ENCODE measurements around the gene ATXN10. TPM values are rescaled to one million over a fixed set of nuclear protein-coding genes. Genes with fewer than 3 reads are reported as not detected.

The ATXN10 gene
- total and polyA plus RNA-seq, 2 of the 13 experiments (the other 11 are each of a cell fraction or from before 2014, with no cell fraction given), result 60.1 to 194 TPM

DNA sequence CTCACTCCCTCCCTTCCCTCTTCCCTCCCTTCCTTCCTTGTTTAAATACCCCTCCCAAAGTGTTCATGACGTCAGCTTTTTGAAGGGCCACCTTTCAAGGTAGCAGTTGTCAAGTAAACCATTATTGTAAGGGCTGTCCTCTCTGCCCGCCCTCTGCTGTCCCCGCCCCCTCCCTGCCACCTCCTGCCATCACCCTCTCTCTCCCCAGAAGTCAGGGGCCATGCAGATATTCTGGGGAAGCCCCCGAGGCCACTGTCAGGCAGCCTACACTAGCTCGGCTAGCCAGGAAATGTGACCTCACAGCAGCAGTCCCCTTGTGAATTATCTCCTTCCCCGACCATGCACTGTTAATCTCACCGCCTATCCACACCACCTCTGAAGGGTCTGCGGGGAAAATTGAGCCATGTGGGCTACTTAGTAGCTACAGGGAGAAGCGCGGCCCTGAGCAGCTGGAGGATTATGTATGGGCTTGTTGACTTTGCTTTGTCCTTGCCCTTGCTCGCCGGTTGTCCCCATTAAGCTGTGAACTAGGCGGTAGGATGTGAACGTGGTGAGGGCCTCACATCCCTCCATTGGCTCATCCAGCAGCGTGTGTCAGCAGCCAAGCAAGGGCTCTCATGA, 42.1 kb upstream of the ATXN10 start (continued):
- TF ChIP-seq ZNF776 (CRISPR knock-in tag; IDR thresholded peaks at IDR 0.05) (no peak), IKZF1 (IDR thresholded peaks at IDR 0.05) (no peak), MIXL1 (CRISPR knock-in tag; IDR thresholded peaks at IDR 0.05) (no peak), ZNF709 (CRISPR knock-in tag; IDR thresholded peaks at IDR 0.05) (no peak), ZNF713 (CRISPR knock-in tag; IDR thresholded peaks at IDR 0.05) (no peak), ZNF839 (CRISPR knock-in tag; IDR thresholded peaks at IDR 0.05; ENCODE audit: borderline replicate concordance) (no peak), HOXA3 (CRISPR knock-in tag; IDR thresholded peaks at IDR 0.05) (peak; percentile 79), RARA (CRISPR knock-in tag; IDR thresholded peaks at IDR 0.05) (peak; percentile 94), NONO (IDR thresholded peaks at IDR 0.05) (no peak), NONO (CRISPR knock-in tag; conservative IDR thresholded peaks at IDR 0.05) (0 out of 2 replicates have a peak, but pooled peaks have one; percentile 38), ZNF256 (CRISPR knock-in tag; conservative IDR thresholded peaks at IDR 0.05) (no peak)
- TF ChIP-seq, protein P1, sequence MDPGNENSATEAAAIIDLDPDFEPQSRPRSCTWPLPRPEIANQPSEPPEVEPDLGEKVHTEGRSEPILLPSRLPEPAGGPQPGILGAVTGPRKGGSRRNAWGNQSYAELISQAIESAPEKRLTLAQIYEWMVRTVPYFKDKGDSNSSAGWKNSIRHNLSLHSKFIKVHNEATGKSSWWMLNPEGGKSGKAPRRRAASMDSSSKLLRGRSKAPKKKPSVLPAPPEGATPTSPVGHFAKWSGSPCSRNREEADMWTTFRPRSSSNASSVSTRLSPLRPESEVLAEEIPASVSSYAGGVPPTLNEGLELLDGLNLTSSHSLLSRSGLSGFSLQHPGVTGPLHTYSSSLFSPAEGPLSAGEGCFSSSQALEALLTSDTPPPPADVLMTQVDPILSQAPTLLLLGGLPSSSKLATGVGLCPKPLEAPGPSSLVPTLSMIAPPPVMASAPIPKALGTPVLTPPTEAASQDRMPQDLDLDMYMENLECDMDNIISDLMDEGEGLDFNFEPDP (CRISPR knock-in tag; conservative IDR thresholded peaks at IDR 0.05), result no peak
- TF ChIP-seq, protein P2, sequence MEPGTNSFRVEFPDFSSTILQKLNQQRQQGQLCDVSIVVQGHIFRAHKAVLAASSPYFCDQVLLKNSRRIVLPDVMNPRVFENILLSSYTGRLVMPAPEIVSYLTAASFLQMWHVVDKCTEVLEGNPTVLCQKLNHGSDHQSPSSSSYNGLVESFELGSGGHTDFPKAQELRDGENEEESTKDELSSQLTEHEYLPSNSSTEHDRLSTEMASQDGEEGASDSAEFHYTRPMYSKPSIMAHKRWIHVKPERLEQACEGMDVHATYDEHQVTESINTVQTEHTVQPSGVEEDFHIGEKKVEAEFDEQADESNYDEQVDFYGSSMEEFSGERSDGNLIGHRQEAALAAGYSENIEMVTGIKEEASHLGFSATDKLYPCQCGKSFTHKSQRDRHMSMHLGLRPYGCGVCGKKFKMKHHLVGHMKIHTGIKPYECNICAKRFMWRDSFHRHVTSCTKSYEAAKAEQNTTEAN (CRISPR knock-in tag; conservative IDR thresholded peaks at IDR 0.05), result no peak
- TF ChIP-seq, protein P3, sequence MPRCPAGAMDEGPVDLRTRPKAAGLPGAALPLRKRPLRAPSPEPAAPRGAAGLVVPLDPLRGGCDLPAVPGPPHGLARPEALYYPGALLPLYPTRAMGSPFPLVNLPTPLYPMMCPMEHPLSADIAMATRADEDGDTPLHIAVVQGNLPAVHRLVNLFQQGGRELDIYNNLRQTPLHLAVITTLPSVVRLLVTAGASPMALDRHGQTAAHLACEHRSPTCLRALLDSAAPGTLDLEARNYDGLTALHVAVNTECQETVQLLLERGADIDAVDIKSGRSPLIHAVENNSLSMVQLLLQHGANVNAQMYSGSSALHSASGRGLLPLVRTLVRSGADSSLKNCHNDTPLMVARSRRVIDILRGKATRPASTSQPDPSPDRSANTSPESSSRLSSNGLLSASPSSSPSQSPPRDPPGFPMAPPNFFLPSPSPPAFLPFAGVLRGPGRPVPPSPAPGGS (CRISPR knock-in tag; IDR thresholded peaks at IDR 0.05), result no peak
- TF ChIP-seq, protein P4, sequence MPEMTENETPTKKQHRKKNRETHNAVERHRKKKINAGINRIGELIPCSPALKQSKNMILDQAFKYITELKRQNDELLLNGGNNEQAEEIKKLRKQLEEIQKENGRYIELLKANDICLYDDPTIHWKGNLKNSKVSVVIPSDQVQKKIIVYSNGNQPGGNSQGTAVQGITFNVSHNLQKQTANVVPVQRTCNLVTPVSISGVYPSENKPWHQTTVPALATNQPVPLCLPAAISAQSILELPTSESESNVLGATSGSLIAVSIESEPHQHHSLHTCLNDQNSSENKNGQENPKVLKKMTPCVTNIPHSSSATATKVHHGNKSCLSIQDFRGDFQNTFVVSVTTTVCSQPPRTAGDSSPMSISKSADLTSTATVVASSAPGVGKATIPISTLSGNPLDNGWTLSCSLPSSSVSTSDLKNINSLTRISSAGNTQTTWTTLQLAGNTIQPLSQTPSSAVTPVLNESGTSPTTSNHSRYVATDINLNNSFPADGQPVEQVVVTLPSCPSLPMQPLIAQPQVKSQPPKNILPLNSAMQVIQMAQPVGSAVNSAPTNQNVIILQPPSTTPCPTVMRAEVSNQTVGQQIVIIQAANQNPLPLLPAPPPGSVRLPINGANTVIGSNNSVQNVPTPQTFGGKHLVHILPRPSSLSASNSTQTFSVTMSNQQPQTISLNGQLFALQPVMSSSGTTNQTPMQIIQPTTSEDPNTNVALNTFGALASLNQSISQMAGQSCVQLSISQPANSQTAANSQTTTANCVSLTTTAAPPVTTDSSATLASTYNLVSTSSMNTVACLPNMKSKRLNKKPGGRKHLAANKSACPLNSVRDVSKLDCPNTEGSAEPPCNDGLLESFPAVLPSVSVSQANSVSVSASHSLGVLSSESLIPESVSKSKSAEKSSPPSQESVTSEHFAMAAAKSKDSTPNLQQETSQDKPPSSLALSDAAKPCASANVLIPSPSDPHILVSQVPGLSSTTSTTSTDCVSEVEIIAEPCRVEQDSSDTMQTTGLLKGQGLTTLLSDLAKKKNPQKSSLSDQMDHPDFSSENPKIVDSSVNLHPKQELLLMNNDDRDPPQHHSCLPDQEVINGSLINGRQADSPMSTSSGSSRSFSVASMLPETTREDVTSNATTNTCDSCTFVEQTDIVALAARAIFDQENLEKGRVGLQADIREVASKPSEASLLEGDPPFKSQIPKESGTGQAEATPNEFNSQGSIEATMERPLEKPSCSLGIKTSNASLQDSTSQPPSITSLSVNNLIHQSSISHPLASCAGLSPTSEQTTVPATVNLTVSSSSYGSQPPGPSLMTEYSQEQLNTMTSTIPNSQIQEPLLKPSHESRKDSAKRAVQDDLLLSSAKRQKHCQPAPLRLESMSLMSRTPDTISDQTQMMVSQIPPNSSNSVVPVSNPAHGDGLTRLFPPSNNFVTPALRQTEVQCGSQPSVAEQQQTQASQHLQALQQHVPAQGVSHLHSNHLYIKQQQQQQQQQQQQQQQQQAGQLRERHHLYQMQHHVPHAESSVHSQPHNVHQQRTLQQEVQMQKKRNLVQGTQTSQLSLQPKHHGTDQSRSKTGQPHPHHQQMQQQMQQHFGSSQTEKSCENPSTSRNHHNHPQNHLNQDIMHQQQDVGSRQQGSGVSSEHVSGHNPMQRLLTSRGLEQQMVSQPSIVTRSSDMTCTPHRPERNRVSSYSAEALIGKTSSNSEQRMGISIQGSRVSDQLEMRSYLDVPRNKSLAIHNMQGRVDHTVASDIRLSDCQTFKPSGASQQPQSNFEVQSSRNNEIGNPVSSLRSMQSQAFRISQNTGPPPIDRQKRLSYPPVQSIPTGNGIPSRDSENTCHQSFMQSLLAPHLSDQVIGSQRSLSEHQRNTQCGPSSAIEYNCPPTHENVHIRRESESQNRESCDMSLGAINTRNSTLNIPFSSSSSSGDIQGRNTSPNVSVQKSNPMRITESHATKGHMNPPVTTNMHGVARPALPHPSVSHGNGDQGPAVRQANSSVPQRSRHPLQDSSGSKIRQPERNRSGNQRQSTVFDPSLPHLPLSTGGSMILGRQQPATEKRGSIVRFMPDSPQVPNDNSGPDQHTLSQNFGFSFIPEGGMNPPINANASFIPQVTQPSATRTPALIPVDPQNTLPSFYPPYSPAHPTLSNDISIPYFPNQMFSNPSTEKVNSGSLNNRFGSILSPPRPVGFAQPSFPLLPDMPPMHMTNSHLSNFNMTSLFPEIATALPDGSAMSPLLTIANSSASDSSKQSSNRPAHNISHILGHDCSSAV (CRISPR knock-in tag; IDR thresholded peaks at IDR 0.05; ENCODE audit: borderline replicate concordance), result no peak
- TF ChIP-seq, protein P5, sequence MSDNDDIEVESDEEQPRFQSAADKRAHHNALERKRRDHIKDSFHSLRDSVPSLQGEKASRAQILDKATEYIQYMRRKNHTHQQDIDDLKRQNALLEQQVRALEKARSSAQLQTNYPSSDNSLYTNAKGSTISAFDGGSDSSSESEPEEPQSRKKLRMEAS (IDR thresholded peaks at IDR 0.05), result peak; percentile 82

Measured in HepG2 (cell line).